Thoracic aorta (tissue), 2 donors: ENCODE measurements around the gene RBBP5. TPM values are rescaled to one million over a fixed set of nuclear protein-coding genes. Genes with fewer than 3 reads are reported as not detected.

Source experiments
- ATAC-seq: fragments of 150-250 bp; one replicate; pipeline ENCODE4 v1.8.0; 2017; ENCODE audit warnings: low read depth; ENCODE audit not compliant: insufficient number of reproducible peaks, low FRiP score
- DNase-seq: peaks from one replicate; pipeline ENCODE4 v3.0.0-alpha.2; 2020; ENCODE audit warnings: low spot score
- H3K27ac ChIP-seq, 2 donors: fragments of 200-600 bp; sonication (generic); 1 replicate in 1 of 2; 2 replicates in 1 of 2; pipeline ENCODE4 v1.5.1; 2016; ENCODE audit warnings: mild to moderate bottlenecking in 2 of 2, moderate library complexity in 2 of 2
- H3K27me3 ChIP-seq: fragments of 200-600 bp; sonication (generic); replicated peaks from 2 replicates; pipeline ENCODE4 v1.6.0; 2016; ENCODE audit warnings: mild to moderate bottlenecking; ENCODE audit not compliant: insufficient read depth
- H3K36me3 ChIP-seq: fragments of 200-600 bp; sonication (generic); one replicate; pipeline ENCODE4 v1.5.1; 2016
- H3K4me1 ChIP-seq, 2 donors: fragments of 200-600 bp; sonication (generic); 1 replicate in 1 of 2; 2 replicates in 1 of 2; pipeline versions ENCODE4 v1.5.1 to v1.6.0; 2016; ENCODE audit warnings: low read depth in 2 of 2, mild to moderate bottlenecking in 1 of 2; ENCODE audit not compliant: control insufficient read depth in 1 of 2
- H3K4me3 ChIP-seq: fragments of 200-600 bp; sonication (generic); 2 replicates; pipeline ENCODE4 v1.5.1; 2016; ENCODE audit warnings: mild to moderate bottlenecking
- H3K9me3 ChIP-seq: fragments of 200-600 bp; sonication (generic); 2 replicates; pipeline ENCODE4 v1.5.1; 2016
- CTCF ChIP-seq: fragments of 200-600 bp; sonication (generic); IDR thresholded peaks from one replicate; pipeline ENCODE4 v1.5.1; 2019; ENCODE audit warnings: antibody characterized with exemption
- total RNA-seq, 2 donors: library from RNA; depleted of rRNA; stranded (reverse); fragments of >200 nt; gene quantifications; one replicate each; pipeline versions ENCODE4 v1.1.0 to v1.2.3, GENCODE V29; 2016

The RBBP5 gene
- total RNA-seq, 2 donors from 2014 or later = 9.2 to 13.5 TPM

GRCh38 chr1:205049479-205049878 lies 72.3 kb downstream of the RBBP5 start:
- Histone ChIP-seq H3K27ac (no peak overlapping the region), H3K4me1 (no peaks in the 10 kb centered on the region), H3K4me3 (no peak overlapping the region), H3K27me3 (no peaks in the 10 kb centered on the region), H3K9me3 (no peaks in the 10 kb centered on the region), H3K36me3 (no peaks in the 10 kb centered on the region)
- no peak for TF ChIP-seq CTCF
- ATAC-seq = no peak
- DNase-seq = no peak

- Histone ChIP-seq H3K9me3 (no peaks in the 10 kb centered on the region), H3K27me3 (no peaks in the 10 kb centered on the region), H3K36me3 (no peaks in the 10 kb centered on the region), H3K4me3 (no peak overlapping the region), H3K4me1 (peaks cover 0 to 2% of the 10 kb centered on the region in 2 donors), H3K27ac (no peak overlapping the region)
- DNase-seq (no peak), ATAC-seq (no peak)
- TF ChIP-seq CTCF = no peak
These were observed 73.4 kb downstream of the RBBP5 start for GRCh38 chr1:205048382-205048781.

GRCh38 chr1:205047764-205048231 lies 74.0 kb downstream of the RBBP5 start:
- H3K4me3 ChIP-seq = no peak overlapping the region
- H3K9me3 ChIP-seq = no peaks in the 10 kb centered on the region
- H3K36me3 ChIP-seq = no peaks in the 10 kb centered on the region
- DNase-seq (no peak), ATAC-seq (no peak)
- H3K4me1 ChIP-seq = peaks cover 0 to 6% of the 10 kb centered on the region in 2 donors
- TF ChIP-seq CTCF = no peak
- H3K27ac ChIP-seq = no peak overlapping the region
- no peaks in the 10 kb centered on the region for H3K27me3 ChIP-seq

GRCh38 chr1:205046870-205047269 lies 74.9 kb downstream of the RBBP5 start:
- H3K36me3 ChIP-seq = no peaks in the 10 kb centered on the region
- TF ChIP-seq CTCF = no peak
- H3K27me3 ChIP-seq = no peaks in the 10 kb centered on the region
- DNase-seq (no peak), ATAC-seq (no peak)
- no peak overlapping the region for H3K27ac ChIP-seq
- H3K9me3 ChIP-seq = no peaks in the 10 kb centered on the region
- peaks cover 0 to 6% of the 10 kb centered on the region in 2 donors for H3K4me1 ChIP-seq
- H3K4me3 ChIP-seq = no peak overlapping the region

- Histone ChIP-seq H3K9me3 (no peaks in the 10 kb centered on the region), H3K27me3 (no peaks in the 10 kb centered on the region), H3K4me3 (no peak overlapping the region), H3K27ac (no peak overlapping the region), H3K4me1 (peaks cover 0 to 6% of the 10 kb centered on the region in 2 donors), H3K36me3 (no peaks in the 10 kb centered on the region)
- TF ChIP-seq CTCF = no peak
- ATAC-seq (no peak), DNase-seq (no peak)
These were observed 76.6 kb downstream of the RBBP5 start for GRCh38 chr1:205045146-205045545.
